ENCODE data around the gene HOXC4.

Gene HOXC4

DNA sequence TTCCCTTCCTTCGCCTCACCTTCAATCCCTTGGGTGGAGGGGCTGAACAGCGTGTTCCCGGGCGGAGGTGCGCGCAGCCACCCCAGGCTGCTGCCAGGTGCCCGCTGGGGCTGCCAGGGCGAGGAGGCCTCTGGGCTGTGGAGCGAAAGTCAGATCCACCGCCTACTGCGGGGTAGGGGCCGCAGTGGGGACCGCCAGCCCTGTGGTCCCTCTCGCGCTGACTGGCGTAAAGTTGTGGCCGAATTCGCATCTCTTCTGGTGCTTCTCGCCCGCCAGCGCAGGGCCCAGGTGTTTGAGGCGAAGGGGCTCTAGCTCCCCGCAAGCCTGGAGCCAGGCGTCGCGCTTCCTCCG, 6.9 kb upstream of the HOXC4 start:
- Mint-ChIP-seq H3K4me1 (peaks cover 31% of the 10 kb centered on the region), H3K27me3 (peaks cover 97% of the 10 kb centered on the region), H3K9me3 (no peaks in the 10 kb centered on the region), H3K36me3 (no peaks in the 10 kb centered on the region), H3K4me3 (no peak overlapping the region), H3K27ac (no peak overlapping the region)
- DNase-seq: no peak
- CTCF ChIA-PET: no interaction called here

DNA sequence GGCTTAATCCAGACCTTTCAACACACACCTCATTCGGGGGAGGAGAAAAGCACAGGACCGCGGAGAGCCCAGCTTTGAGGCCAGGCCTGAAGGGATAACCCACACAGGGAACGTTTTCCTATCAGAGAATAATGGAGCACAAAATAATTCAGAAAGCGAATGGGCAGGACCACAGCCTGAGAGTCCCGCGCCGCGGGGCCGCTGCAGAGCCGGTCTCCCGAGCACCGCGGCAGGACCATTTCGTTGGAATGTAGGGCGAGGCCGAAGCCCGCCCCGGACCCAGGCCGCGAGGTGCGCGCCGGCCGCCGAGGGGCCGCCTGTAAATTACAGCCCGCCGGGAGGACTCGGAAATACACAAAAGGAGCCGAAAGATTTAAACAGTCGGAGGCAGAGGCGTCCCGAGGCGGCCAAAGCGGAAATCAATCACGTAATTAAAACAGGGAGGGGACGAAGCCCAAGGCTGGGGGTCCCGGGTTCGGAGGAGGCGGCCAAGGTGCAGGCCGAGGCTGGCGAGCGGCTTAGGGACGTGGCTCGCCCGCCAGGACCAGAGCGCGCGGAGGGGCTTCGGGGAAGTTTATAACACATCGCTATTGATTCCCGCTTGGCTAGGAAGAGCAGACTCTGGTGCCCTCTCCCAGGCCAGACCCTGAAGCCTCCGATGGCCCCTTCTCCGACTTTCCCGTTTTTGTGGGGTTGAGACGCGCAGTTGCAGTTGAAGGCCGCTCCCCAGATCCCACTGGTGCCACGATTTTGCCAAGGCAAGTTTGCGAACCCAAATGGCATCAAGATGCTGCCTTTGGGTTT, 6.3 kb upstream of the HOXC4 start:
- H3K27ac Mint-ChIP-seq: no peak overlapping the region
- H3K27me3 Mint-ChIP-seq: peaks cover 97% of the 10 kb centered on the region
- no peak overlapping the region for H3K4me3 Mint-ChIP-seq
- H3K4me1 Mint-ChIP-seq: peaks cover 34% of the 10 kb centered on the region
- no peaks in the 10 kb centered on the region for H3K9me3 Mint-ChIP-seq
- CTCF ChIA-PET: no interaction called here
- H3K36me3 Mint-ChIP-seq: peaks cover 2% of the 10 kb centered on the region
- no peak for DNase-seq

DNA sequence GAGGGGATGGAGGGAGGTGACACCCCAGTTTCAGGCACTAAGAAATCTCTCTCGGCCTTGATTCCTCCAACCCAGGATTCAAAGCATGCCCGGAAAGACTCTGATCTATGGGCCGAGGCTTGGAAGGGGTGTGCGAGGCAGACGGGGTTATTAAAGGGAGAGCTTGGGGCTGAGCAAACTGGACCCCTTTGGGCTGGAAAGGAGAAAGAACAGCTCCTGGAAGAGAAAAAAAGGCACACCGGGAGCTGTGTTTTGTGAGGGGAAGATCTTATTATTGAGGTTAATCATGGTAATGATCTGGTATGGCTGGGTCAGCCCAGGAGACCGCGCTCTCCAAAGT, 5.7 kb upstream of the HOXC4 start:
- Mint-ChIP-seq H3K27ac (no peak overlapping the region), H3K4me3 (no peak overlapping the region), H3K27me3 (peaks cover 97% of the 10 kb centered on the region), H3K9me3 (no peaks in the 10 kb centered on the region), H3K4me1 (peaks cover 35% of the 10 kb centered on the region), H3K36me3 (peaks cover 2% of the 10 kb centered on the region)
- no peak for DNase-seq
- CTCF ChIA-PET: no interaction called here

DNA sequence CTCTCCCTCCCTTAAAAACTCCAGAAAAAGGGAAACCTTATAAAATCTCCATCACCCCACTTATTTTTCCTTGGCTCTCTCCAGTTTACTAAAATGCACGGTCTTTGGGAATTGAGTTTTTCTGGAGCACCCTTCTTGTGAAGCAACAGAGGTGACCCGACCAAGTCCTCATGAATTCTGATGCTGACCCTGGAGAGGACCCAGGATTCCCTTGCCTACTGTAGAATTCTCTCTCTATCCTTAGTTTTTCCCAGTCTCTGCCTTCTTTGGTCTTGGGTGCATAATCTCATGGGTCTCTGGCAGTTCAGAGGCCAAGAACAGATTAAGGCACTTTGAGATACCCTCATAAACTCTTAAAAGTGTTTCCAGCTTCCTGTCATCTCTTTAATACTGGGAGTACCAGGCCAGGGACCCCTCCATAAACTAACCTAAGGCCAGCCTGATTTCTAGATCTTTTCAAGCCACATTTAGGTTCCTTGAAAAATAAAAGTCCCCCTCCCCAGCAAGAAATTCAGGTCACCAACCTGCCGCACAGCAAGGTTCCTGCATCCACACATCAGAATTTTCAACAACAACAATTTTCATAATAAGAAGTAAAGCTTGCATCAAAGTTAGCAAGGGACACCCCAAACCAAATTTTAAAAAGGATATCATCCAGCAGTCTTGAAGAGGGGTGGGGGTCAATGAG, 5.1 kb upstream of the HOXC4 start:
- DNase-seq: no peak
- Mint-ChIP-seq H3K4me3 (no peak overlapping the region), H3K36me3 (peaks cover 2% of the 10 kb centered on the region), H3K27ac (no peak overlapping the region), H3K9me3 (no peaks in the 10 kb centered on the region), H3K4me1 (peaks cover 33% of the 10 kb centered on the region), H3K27me3 (peaks cover 97% of the 10 kb centered on the region)
- CTCF ChIA-PET: no interaction called here

DNA sequence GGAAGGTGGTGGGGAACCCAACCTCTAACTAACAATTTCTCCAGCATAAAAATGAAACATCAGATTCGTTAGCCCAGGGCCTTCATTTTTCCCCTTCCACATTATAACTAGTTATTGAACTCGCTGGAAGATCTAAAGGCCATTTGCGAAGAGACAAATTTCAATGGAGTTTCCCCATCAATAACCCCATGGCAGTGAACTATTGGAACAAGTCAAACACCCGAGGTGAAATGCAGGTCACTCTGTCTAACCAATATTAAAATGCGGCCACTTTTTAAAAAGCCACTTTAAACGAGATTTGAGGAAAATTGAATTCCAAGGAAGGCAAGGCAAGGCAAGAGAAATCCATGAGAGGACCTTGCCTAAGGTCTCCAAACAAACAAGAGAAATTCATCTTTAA, 4.5 kb upstream of the HOXC4 start:
- no peak overlapping the region for H3K27ac Mint-ChIP-seq
- no peaks in the 10 kb centered on the region for H3K9me3 Mint-ChIP-seq
- H3K4me3 Mint-ChIP-seq: no peak overlapping the region
- peaks cover 2% of the 10 kb centered on the region for H3K36me3 Mint-ChIP-seq
- peaks cover 97% of the 10 kb centered on the region for H3K27me3 Mint-ChIP-seq
- no peak for DNase-seq
- peaks cover 31% of the 10 kb centered on the region for H3K4me1 Mint-ChIP-seq
- CTCF ChIA-PET: no interaction called here

DNA sequence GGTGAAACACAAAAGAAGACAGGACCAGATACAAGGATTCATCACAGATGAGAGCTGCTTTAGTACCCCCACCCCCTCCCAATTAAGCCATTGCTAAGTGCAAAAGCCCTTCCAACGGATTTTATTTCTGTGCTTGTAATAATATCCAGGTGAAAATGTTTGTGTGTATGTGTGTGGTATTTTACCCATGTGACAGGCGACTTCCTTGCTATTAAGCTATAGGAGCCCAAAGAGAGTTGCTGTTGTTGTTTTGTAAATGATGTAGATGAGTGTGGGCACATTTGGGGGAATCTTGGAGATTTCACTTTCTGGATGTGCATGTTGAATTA, 3.2 kb upstream of the HOXC4 start:
- H3K4me3 Mint-ChIP-seq: no peak overlapping the region

DNA sequence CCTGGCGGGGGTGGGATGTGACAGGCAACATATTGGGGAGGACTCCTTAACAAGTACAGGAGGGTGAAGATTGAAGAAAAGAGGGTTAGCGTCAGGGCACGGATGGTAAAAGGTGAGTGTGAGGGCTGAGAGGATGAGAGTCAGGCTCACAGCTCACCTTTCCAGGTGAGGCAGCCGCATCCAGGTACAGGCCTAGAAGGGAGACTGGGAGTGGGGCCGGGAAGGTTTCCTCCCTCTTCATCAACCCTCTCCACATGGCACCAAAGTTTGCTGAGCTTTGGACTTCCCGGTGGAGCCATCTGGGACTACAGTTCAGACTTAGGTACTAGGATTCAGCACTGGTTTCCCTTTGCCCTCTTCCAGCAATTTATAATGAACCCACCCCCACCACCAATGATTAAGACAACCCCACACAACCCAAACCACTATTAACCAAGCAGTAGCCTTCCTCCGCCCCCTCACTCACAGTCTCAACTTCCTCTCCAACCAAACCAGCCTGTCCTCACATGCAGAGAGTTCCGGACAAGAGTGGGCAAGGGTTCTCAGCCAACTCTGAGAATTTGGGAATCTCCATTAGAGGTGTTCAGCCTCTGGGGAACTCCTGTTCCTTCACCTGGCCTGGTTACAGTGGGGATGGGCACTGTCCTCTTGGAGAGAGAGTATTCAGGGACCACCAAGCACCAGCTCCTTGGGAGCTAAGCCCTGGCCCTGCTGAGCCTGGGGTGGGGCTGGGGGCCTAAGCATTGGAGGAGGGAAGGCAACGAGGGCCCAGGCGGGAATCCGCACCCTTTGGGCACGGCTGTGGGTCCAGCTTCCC, 2.4 kb upstream of the HOXC4 start:
- H3K27ac Mint-ChIP-seq: peak overlapping the region; percentile 0
- no peaks in the 10 kb centered on the region for H3K9me3 Mint-ChIP-seq
- H3K4me3 Mint-ChIP-seq: no peak overlapping the region
- CTCF ChIA-PET: interaction anchor here (0.7 to 2.2 kb wide), 6 partner anchors 19 to 144 kb away, joined by 3 to 13 read pairs (median 3); partner anchors contain the start of gene HOXC5
- peaks cover 33% of the 10 kb centered on the region for H3K4me1 Mint-ChIP-seq
- peaks cover 100% of the 10 kb centered on the region for H3K27me3 Mint-ChIP-seq
- peaks cover 2% of the 10 kb centered on the region for H3K36me3 Mint-ChIP-seq
- no peak for DNase-seq

More for the DNA sequence above, 3.2 kb upstream of the HOXC4 start:
- CTCF ChIA-PET: interaction anchor here (0.9 to 2.2 kb wide), 3 partner anchors 18 to 145 kb away, joined by 3 to 13 read pairs (median 4); partner anchors contain the start of gene HOXC5
- no peaks in the 10 kb centered on the region for H3K9me3 Mint-ChIP-seq
- DNase-seq: no peak
- peaks cover 100% of the 10 kb centered on the region for H3K27me3 Mint-ChIP-seq
- peaks cover 2% of the 10 kb centered on the region for H3K36me3 Mint-ChIP-seq
- H3K4me1 Mint-ChIP-seq: peaks cover 33% of the 10 kb centered on the region
- no peak overlapping the region for H3K27ac Mint-ChIP-seq

DNA sequence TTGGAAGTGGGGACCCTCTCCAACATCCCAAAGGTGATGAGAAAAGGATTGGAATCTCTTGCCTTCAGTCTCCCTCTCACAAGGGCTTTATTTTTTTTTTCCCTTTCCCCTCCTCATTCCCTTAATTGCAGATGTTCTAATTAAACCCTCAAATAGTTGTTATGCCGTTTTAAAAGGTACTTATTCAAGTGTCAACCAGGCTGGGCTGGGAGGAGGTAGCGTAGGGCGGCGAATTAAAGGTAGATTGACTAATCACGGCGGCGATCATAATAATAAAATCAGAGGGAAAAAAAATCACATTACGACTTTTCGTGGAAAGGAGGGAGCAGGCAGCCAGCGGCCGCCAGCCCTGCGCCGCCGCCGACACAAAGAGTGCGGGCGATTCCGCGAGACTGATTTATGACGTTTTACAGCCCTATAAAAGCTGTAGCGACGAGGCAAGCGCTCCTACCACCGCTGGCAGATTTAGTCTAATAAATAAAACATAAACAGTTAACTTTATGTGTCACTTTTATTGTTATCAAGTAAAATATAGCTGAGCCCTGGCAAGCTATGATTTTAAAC, 1.7 kb upstream of the HOXC4 start:
- Mint-ChIP-seq H3K9me3 (no peaks in the 10 kb centered on the region), H3K27ac (no peak overlapping the region), H3K27me3 (peaks cover 100% of the 10 kb centered on the region), H3K4me3 (no peak overlapping the region), H3K36me3 (peaks cover 3% of the 10 kb centered on the region), H3K4me1 (peaks cover 32% of the 10 kb centered on the region)
- no peak for DNase-seq
- CTCF ChIA-PET: interaction anchor here (0.7 to 2.2 kb wide), 5 partner anchors 20 to 121 kb away, joined by 3 to 13 read pairs (median 3); partner anchors contain the start of gene HOXC5

DNA sequence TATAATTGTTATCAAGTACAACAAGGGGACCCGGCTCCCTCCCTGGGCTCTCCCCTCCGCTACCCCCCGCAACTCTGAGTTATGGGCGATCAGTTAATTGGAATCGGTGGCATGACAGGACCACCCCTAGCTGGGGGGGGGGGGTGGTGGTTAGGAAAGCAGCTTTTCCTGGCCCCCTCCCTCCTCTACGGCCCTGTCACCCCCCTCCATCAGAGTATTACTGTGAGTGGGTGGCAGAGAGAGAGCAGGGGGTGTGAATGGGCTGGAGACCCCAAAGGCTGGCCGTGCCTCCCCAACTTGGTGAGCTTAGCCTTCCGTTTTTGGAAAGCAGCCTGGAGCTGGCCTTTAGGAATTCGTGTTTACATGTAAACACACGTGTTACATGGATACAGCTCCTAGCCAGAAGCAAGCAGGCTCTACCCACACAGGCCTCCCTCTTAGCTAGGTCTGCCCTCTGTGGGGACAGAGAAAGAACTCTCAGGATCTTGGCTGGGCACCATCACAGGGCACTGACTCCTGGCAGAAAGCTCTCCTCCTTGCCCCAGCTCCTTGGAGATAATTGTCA, 1.1 kb upstream of the HOXC4 start:
- CTCF ChIA-PET: interaction anchor here (0.8 to 1.3 kb wide), 3 partner anchors 20 to 62 kb away, joined by 3 to 4 read pairs (median 3); partner anchors contain the start of gene HOXC5
- DNase-seq: no peak
- Mint-ChIP-seq H3K9me3 (no peaks in the 10 kb centered on the region), H3K4me3 (peak overlapping the region; percentile 42), H3K4me1 (peaks cover 30% of the 10 kb centered on the region), H3K27ac (no peak overlapping the region), H3K36me3 (peaks cover 3% of the 10 kb centered on the region), H3K27me3 (peaks cover 100% of the 10 kb centered on the region)

DNA sequence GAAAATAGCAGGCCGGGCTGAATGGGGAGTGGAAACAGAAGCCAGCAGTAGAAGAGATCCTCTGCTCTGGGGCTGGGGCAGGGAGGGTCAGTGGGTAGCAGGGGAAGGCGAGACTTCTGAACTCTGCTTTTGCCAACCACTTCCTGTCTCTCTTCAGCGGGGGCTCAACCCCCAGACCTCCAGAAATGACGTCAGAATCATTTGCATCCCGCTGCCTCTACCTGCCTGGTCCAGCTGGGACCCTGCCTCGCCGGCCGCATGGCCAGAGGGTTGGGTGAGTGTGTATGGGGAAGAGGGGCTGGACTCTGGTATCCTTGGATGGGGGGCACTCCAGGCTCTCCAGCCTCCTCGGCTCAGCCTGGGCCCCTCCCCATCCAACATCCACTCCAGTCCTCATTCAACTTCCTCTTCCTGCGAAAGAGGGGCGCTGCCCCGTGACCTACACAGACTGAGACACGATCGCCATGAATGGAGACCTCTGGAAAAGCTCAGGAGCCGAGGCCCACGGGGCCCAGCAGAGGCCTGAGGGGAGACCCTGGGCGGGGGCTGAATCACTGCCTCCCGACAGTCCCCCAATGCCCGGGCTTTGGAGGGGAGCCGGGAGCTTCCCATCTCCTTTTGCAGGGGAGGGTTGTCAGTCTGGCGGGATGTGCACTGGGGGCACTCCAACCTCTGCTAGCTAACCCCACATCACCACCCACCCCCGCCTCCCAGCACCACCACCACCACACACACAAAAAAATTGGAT, 458 bp upstream of the HOXC4 start:
- Mint-ChIP-seq H3K36me3 (peaks cover 3% of the 10 kb centered on the region), H3K9me3 (no peaks in the 10 kb centered on the region), H3K4me1 (peaks cover 27% of the 10 kb centered on the region), H3K4me3 (peak overlapping the region; percentile 63), H3K27ac (no peak overlapping the region), H3K27me3 (peaks cover 100% of the 10 kb centered on the region)
- CTCF ChIA-PET: interaction anchor here (0.6 to 1.3 kb wide), 6 partner anchors 21 to 148 kb away, joined by 3 to 4 read pairs (median 3); partner anchors contain the start of gene HOXC5
- DNase-seq: no peak

DNA sequence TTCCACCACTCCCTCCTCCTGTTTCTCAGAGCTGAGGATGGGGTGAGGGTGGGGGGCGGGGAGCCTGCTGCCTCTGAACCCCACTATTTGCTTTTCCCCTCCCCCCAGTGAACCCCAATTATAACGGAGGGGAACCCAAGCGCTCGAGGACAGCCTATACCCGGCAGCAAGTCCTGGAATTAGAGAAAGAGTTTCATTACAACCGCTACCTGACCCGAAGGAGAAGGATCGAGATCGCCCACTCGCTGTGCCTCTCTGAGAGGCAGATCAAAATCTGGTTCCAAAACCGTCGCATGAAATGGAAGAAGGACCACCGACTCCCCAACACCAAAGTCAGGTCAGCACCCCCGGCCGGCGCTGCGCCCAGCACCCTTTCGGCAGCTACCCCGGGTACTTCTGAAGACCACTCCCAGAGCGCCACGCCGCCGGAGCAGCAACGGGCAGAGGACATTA, 1.1 kb downstream of the HOXC4 start:
- Mint-ChIP-seq H3K27ac (no peak overlapping the region), H3K36me3 (peaks cover 3% of the 10 kb centered on the region), H3K27me3 (peaks cover 100% of the 10 kb centered on the region), H3K4me3 (no peak overlapping the region), H3K4me1 (peaks cover 27% of the 10 kb centered on the region), H3K9me3 (no peaks in the 10 kb centered on the region)
- DNase-seq: no peak
- CTCF ChIA-PET: interaction anchor here (0.9 kb wide), 1 partner anchor 309 kb away, joined by 3 read pairs; no protein-coding TSS in a partner anchor

DNA sequence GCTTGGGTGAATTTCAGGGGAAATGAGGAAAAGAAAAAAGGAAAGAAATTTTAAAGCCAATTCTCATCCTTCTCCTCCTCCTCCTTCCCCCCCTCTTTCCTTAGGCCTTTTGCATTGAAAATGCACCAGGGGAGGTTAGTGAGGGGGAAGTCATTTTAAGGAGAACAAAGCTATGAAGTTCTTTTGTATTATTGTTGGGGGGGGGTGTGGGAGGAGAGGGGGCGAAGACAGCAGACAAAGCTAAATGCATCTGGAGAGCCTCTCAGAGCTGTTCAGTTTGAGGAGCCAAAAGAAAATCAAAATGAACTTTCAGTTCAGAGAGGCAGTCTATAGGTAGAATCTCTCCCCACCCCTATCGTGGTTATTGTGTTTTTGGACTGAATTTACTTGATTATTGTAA, 1.9 kb downstream of the HOXC4 start:
- Mint-ChIP-seq H3K27me3 (peaks cover 100% of the 10 kb centered on the region), H3K4me3 (no peak overlapping the region), H3K36me3 (peaks cover 3% of the 10 kb centered on the region)

DNA sequence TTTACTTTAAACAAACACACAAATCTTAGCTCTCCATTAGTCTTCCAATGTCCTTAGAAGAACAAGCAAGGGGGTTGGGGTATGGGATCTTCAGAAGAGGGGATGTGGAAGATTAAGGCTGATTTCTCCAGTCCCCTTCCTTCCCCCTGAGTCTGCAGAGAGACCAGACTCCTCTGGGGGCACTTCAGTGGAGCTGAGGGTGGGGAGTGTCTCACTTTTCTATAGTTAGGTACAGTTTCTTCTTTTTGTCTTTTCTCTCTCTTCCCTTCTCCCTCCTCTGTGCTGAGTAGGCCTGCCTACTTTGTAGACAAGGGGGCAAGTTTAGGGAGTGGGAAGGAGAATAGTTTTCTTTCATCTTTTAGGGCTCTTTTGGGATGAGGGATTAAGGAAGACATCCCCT, 2.5 kb downstream of the HOXC4 start:
- Mint-ChIP-seq H3K36me3 (peaks cover 3% of the 10 kb centered on the region), H3K9me3 (no peaks in the 10 kb centered on the region), H3K27me3 (peaks cover 100% of the 10 kb centered on the region), H3K27ac (no peak overlapping the region), H3K4me1 (peaks cover 18% of the 10 kb centered on the region), H3K4me3 (no peak overlapping the region)
- no peak for DNase-seq
- CTCF ChIA-PET: interaction anchor here (0.6 kb wide), 1 partner anchor 44 kb away, joined by 3 read pairs; no protein-coding TSS in a partner anchor

More for the DNA sequence above, 1.9 kb downstream of the HOXC4 start:
- peaks cover 19% of the 10 kb centered on the region for H3K4me1 Mint-ChIP-seq
- no peak for DNase-seq
- H3K27ac Mint-ChIP-seq: no peak overlapping the region
- no peaks in the 10 kb centered on the region for H3K9me3 Mint-ChIP-seq
- CTCF ChIA-PET: interaction anchor here (0.9 kb wide), 1 partner anchor 310 kb away, joined by 3 read pairs; no protein-coding TSS in a partner anchor
